GM12878 (cell line): Measurements from ENCODE around the gene SLC24A3. TPM values are rescaled to one million over a fixed set of nuclear protein-coding genes. Genes with fewer than 3 reads are reported as not detected.

Source experiments
- ATAC-seq: fragments of 200-7000 bp; cut with Tn5 transposase; 3 replicates; pipeline ENCODE4 v1.9.1; 2020; ENCODE audit warnings: mild to moderate bottlenecking, moderate library complexity
- BruUV-seq: library from RNA; stranded (reverse); fragments of 400-500 nt; replicated peaks from 2 replicates; lab custom pipeline; 2021; lab: Mats Ljungman, UMichigan
- CTCF ChIA-PET: fragments of 300-600 bp; sonication (Branson Sonifier 250); formaldehyde crosslinking; extraction: SDS; loops from one replicate; lab custom pipeline; 2021; ENCODE audit warnings: inconsistent platforms; lab: Yijun Ruan, JAX
- POLR2A ChIA-PET: fragments of 350-600 bp; formaldehyde crosslinking; extraction: SDS; loops from one replicate; lab custom pipeline; 2021; ENCODE audit warnings: inconsistent platforms; lab: Charles Lee
- RAD21 ChIA-PET: fragments of 300-600 bp; sonication (Branson Sonifier 250); formaldehyde crosslinking; loops from one replicate; lab custom pipeline; 2023; ENCODE audit warnings: antibody characterized with exemption; ENCODE audit not compliant: unreplicated experiment; lab: Charles Lee
- SMC1A ChIA-PET: fragments of 300-600 bp; sonication (Branson Sonifier 250); formaldehyde crosslinking; loops from one replicate; lab custom pipeline; 2023; ENCODE audit not compliant: unreplicated experiment, uncharacterized antibody; lab: Charles Lee
- DNase-seq: peaks from one replicate; pipeline ENCODE4 v3.0.0-alpha.2; 2011; ENCODE audit warnings: low read depth, low spot score
- FAIRE-seq: peaks from 3 replicates; lab custom pipeline; 2011; peaks lifted over from hg19 to GRCh38; lab: Jason Lieb, UNC
- H2AFZ ChIP-seq: 2 replicates; pipeline ENCODE4 v1.6.0; 2011; ENCODE audit warnings: low read depth, low read length, control low read depth; ENCODE audit not compliant: control insufficient read depth
- H3K27ac ChIP-seq: 2 replicates; pipeline ENCODE4 v1.5.1; 2011; ENCODE audit warnings: control low read depth; ENCODE audit not compliant: control insufficient read depth, insufficient read depth
- H3K27me3 ChIP-seq, 2 experiments: replicated peaks in 1 of 2; 2 replicates each; pipeline versions ENCODE4 v1.6.0 to v1.6.1; 2011; ENCODE audit warnings: low read length in 1 of 2; ENCODE audit not compliant: control insufficient read depth in 2 of 2, insufficient read depth in 2 of 2
- H3K36me3 ChIP-seq, 2 experiments: 2 replicates each; pipeline ENCODE4 v1.5.1; 2011; ENCODE audit warnings: low read length in 1 of 2; ENCODE audit not compliant: control insufficient read depth in 2 of 2, insufficient read depth in 2 of 2
- H3K4me1 ChIP-seq: 2 replicates; pipeline ENCODE4 v1.6.1; 2011; ENCODE audit warnings: mild to moderate bottlenecking, low read length, moderate library complexity, mixed read lengths; ENCODE audit not compliant: control insufficient read depth, insufficient read depth
- H3K4me2 ChIP-seq: 2 replicates; pipeline ENCODE4 v1.6.0; 2011; ENCODE audit warnings: control low read depth; ENCODE audit not compliant: control insufficient read depth, insufficient read depth
- H3K4me3 ChIP-seq: fragments of 200-600 bp; sonication (generic); 2 replicates; pipeline ENCODE4 v1.5.1; 2016
- H3K79me2 ChIP-seq: 2 replicates; pipeline ENCODE4 v1.6.0; 2011; ENCODE audit warnings: low read length; ENCODE audit not compliant: control insufficient read depth, insufficient read depth
- H3K9ac ChIP-seq: 2 replicates; pipeline ENCODE4 v1.8.0; 2011; ENCODE audit warnings: low read length, control low read depth, mixed read lengths; ENCODE audit not compliant: control insufficient read depth, insufficient read depth
- H3K9me3 ChIP-seq: replicated peaks from 3 replicates; pipeline ENCODE4 v1.5.1; 2011; ENCODE audit warnings: mild to moderate bottlenecking, low read length; ENCODE audit not compliant: control insufficient read depth, insufficient read depth
- H4K20me1 ChIP-seq: 2 replicates; pipeline ENCODE4 v1.6.0; 2011; ENCODE audit not compliant: control insufficient read depth, insufficient read depth
- ASH2L ChIP-seq: fragments of 300-600, 200-600 bp; sonication (generic); IDR thresholded peaks from 2 replicates; pipeline ENCODE4 v1.6.1; 2017; ENCODE audit warnings: low read depth, mild to moderate bottlenecking, borderline replicate concordance
- BRCA1 ChIP-seq: IDR thresholded peaks from 2 replicates; pipeline ENCODE4 v1.6.1; 2011; ENCODE audit warnings: low read depth, low read length, improper control_type of control experiment
- ESRRA ChIP-seq: IDR thresholded peaks from 2 replicates; pipeline ENCODE4 v1.6.1; 2012; ENCODE audit warnings: mild to moderate bottlenecking, low read length, improper control_type of control experiment
- IRF4 ChIP-seq: IDR thresholded peaks from 2 replicates; pipeline ENCODE4 v1.6.1; 2011; ENCODE audit warnings: low read depth, low read length
- NFIC ChIP-seq: IDR thresholded peaks from 2 replicates; pipeline ENCODE4 v1.6.1; 2012; ENCODE audit warnings: low read depth, mild to moderate bottlenecking, inconsistent platforms, low read length, moderate library complexity
- NFYA ChIP-seq: IDR thresholded peaks from 2 replicates; pipeline ENCODE4 v1.6.1; 2011; ENCODE audit warnings: low read depth, mild to moderate bottlenecking, low read length, improper control_type of control experiment, borderline replicate concordance
- NRF1 ChIP-seq: conservative IDR thresholded peaks from 2 replicates; pipeline ENCODE4 v1.6.1; 2011; ENCODE audit warnings: mild to moderate bottlenecking, low read depth, low read length, improper control_type of control experiment
- POLR2A ChIP-seq: IDR thresholded peaks from 2 replicates; pipeline ENCODE4 v1.6.1; 2011; ENCODE audit warnings: low read depth, mild to moderate bottlenecking, low read length
- POLR2AphosphoS2 ChIP-seq: IDR thresholded peaks from 2 replicates; pipeline ENCODE4 v1.6.1; 2011; ENCODE audit warnings: low read depth, mild to moderate bottlenecking, low read length, improper control_type of control experiment, moderate library complexity
- PRDM15 ChIP-seq: fragments of 450-650 bp; formaldehyde crosslinking; IDR thresholded peaks from 2 replicates; pipeline ENCODE4 v1.4.0; 2020; ENCODE audit warnings: mild to moderate bottlenecking, moderate library complexity
- SREBF2 ChIP-seq: IDR thresholded peaks from 2 replicates; pipeline ENCODE4 v1.6.1; 2012; ENCODE audit warnings: mild to moderate bottlenecking, low read length
- STAT3 ChIP-seq: IDR thresholded peaks from 2 replicates; pipeline ENCODE4 v1.6.1; 2011; ENCODE audit warnings: low read depth, low read length, improper control_type of control experiment
- SUPT20H ChIP-seq: IDR thresholded peaks from 2 replicates; pipeline ENCODE4 v1.6.1; 2011; ENCODE audit warnings: low read depth, mild to moderate bottlenecking, low read length, moderate library complexity, borderline replicate concordance; ENCODE audit not compliant: control insufficient read depth
- TCF7 ChIP-seq: IDR thresholded peaks from 2 replicates; pipeline ENCODE4 v1.6.1; 2014; ENCODE audit warnings: antibody characterized with exemption, borderline replicate concordance
- ZBTB11 ChIP-seq: fragments of 450-650 bp; formaldehyde crosslinking; IDR thresholded peaks from 2 replicates; pipeline ENCODE4 v1.5.0; 2022; ENCODE audit warnings: mild to moderate bottlenecking, missing genetic modification characterization
- ZBTB33 ChIP-seq: fragments of 450-650 bp; IDR thresholded peaks from 2 replicates; pipeline ENCODE4 v1.6.1; 2017; ENCODE audit warnings: mild to moderate bottlenecking
- ZNF24 ChIP-seq: fragments of 450-650 bp; IDR thresholded peaks from 2 replicates; pipeline ENCODE4 v1.6.1; 2017; ENCODE audit warnings: antibody characterized with exemption, mild to moderate bottlenecking
- ZNF384 ChIP-seq: IDR thresholded peaks from 2 replicates; pipeline ENCODE4 v1.6.1; 2012; ENCODE audit warnings: low read depth, mild to moderate bottlenecking, low read length, improper control_type of control experiment, borderline replicate concordance
- WGBS: methylation state at CpG from one replicate; pipeline ENCODE4 v1.1.6; 2016; ENCODE audit warnings: low lambda C conversion rate; ENCODE audit not compliant: insufficient replicate concordance, insufficient coverage; ENCODE audit errors: missing lambda C conversion rate; 5-methylcytosine and 5-hydroxymethylcytosine counted together
- in situ Hi-C: fragments of 300-500 bp; cut with MboI; formaldehyde crosslinking; loops from 9 replicates; pipeline ENCODE4 v1.14.3; 2018; ENCODE audit warnings: mixed read lengths
- intact Hi-C: fragments of 100-400 bp; cut with micrococcal nuclease; formaldehyde crosslinking; loops from one replicate; pipeline ENCODE4 v1.14.2; 2022; ENCODE audit not compliant: unreplicated experiment
- polyA plus RNA-seq, 11 experiments: library from polyadenylated mRNA; depleted of rRNA in 4 of 11; unstranded in 6 of 11; stranded (reverse) in 5 of 11; fragments of >200 nt; fragmentation: Nextera tagmentation in 4 of 11; fragmentation: Illumina TruSeq in 1 of 11; extraction: Ambion mirVana in 4 of 11; extraction: Trizol in 1 of 11; gene quantifications; 1 replicate in 1 of 11; 2 replicates in 10 of 11; pipeline versions ENCODE4 v1.2.1 to v1.2.3, GENCODE V29; 2011 to 2016; ENCODE audit warnings: inconsistent platforms in 2 of 11, missing spikeins in 2 of 11, low read depth in 1 of 11
- total RNA-seq, 4 experiments: library from RNA; depleted of rRNA in 3 of 4; stranded (reverse); fragments of >200 nt in 3 of 4; fragmentation: Illumina TruSeq in 1 of 4; extraction: Trizol in 1 of 4; gene quantifications; 2 replicates each; pipeline versions ENCODE4 v1.2.1 to v1.2.3, GENCODE V29; 2013 to 2021

SLC24A3 gene
- total and polyA plus RNA-seq, 10 of the 15 experiments (the other 5 are each of a cell fraction or from before 2014, with no cell fraction given), result 0.04 TPM; not detected in 9

- RAD21 ChIA-PET, result no interaction called here
- CTCF ChIA-PET, result no interaction called here
- H2AFZ ChIP-seq, result no peak overlapping the region
- no TSS peak for BruUV-seq
- H3K9ac ChIP-seq, result no peak overlapping the region
- H3K79me2 ChIP-seq, result no peaks in the 10 kb centered on the region
- no peak overlapping the region for H3K4me3 ChIP-seq
- no peaks in the 10 kb centered on the region for H3K9me3 ChIP-seq
- no peaks in the 10 kb centered on the region for H3K36me3 ChIP-seq
- POLR2A ChIA-PET, result no interaction called here
- H3K4me2 ChIP-seq, result no peak overlapping the region
- DNase-seq (no peak), ATAC-seq (no peak), FAIRE-seq (no peak)
- 70% methylated on average over 1 of the region's 1 CpG for WGBS
- H4K20me1 ChIP-seq, result no peaks in the 10 kb centered on the region
- no peaks in the 10 kb centered on the region for H3K27me3 ChIP-seq
- H3K4me1 ChIP-seq, result no peaks in the 10 kb centered on the region
- intact Hi-C loops (no loop called here), in situ Hi-C loops (no loop called here)
- SMC1A ChIA-PET, result no interaction called here
- H3K27ac ChIP-seq, result no peak overlapping the region
- TF ChIP-seq NFIC (no peak), POLR2AphosphoS2 (no peak), STAT3 (no peak), BRCA1 (no peak), ZNF24 (no peak), NRF1 (no peak), TCF7 (no peak), IRF4 (no peak), SREBF2 (no peak), SUPT20H (no peak), ASH2L (no peak), POLR2A (no peak), ZBTB11 (CRISPR knock-in tag) (no peak), ESRRA (no peak), NFYA (no peak), ZNF384 (no peak), PRDM15 (CRISPR knock-in tag) (no peak), ZBTB33 (no peak)
These were observed 236.2 kb downstream of the SLC24A3 start for GRCh38 chr20:19448632-19449031.
